Measurements from ENCODE around the gene ENPP7. TPM values are rescaled to one million over a fixed set of nuclear protein-coding genes. Genes with fewer than 3 reads are reported as not detected.

ENPP7 gene
- total and polyA plus RNA-seq, 4 donors: 0.08 TPM; not detected in 3

- no peaks in the 10 kb centered on the region for H3K9me3 ChIP-seq (ENCODE audit: control insufficient read depth, insufficient read depth, low read length)
- WGBS (ENCODE audit: insufficient coverage): 76% methylated on average over 19 of the region's 21 CpGs
- no peak overlapping the region for H3K4me3 ChIP-seq (ENCODE audit: low read depth, low read length)
- no peak for DNase-seq (ENCODE audit: low read depth in 4 of 6, low spot score in 6 of 6)
- H3K27me3 ChIP-seq (ENCODE audit: control insufficient read depth, insufficient read depth, low read length): no peaks in the 10 kb centered on the region
- no peaks in the 10 kb centered on the region for H3K36me3 ChIP-seq (ENCODE audit: control insufficient read depth, insufficient read depth, low read length)
- peaks cover 43% of the 10 kb centered on the region for H3K4me1 ChIP-seq (ENCODE audit: control insufficient read depth, insufficient read depth, low read length)
- H3K27ac ChIP-seq (ENCODE audit: low read depth, low read length): no peak overlapping the region
These were observed 39.5 kb upstream of the ENPP7 start for GRCh38 chr17:79690988-79691836.

GRCh38 chr17:79691931-79692330 lies 38.8 kb upstream of the ENPP7 start:
- peaks cover 50% of the 10 kb centered on the region for H3K4me1 ChIP-seq (ENCODE audit: control insufficient read depth, insufficient read depth, low read length)
- H3K27me3 ChIP-seq (ENCODE audit: control insufficient read depth, insufficient read depth, low read length): no peaks in the 10 kb centered on the region
- DNase-seq (ENCODE audit: low read depth in 4 of 6, low spot score in 6 of 6): peak in 5 of 6 donors; percentile 35 to 94 (median 60)
- H3K27ac ChIP-seq (ENCODE audit: low read depth, low read length): no peak overlapping the region
- H3K9me3 ChIP-seq (ENCODE audit: control insufficient read depth, insufficient read depth, low read length): no peaks in the 10 kb centered on the region
- WGBS (ENCODE audit: insufficient coverage): 26% methylated on average over 6 of the region's 9 CpGs
- H3K36me3 ChIP-seq (ENCODE audit: control insufficient read depth, insufficient read depth, low read length): no peaks in the 10 kb centered on the region
- no peak overlapping the region for H3K4me3 ChIP-seq (ENCODE audit: low read depth, low read length)

GRCh38 chr17:79693419-79693818 lies 37.3 kb upstream of the ENPP7 start:
- Histone ChIP-seq H3K27ac (ENCODE audit: low read depth, low read length) (no peak overlapping the region), H3K27me3 (ENCODE audit: control insufficient read depth, insufficient read depth, low read length) (peaks cover 3% of the 10 kb centered on the region), H3K9me3 (ENCODE audit: control insufficient read depth, insufficient read depth, low read length) (no peaks in the 10 kb centered on the region), H3K4me1 (ENCODE audit: control insufficient read depth, insufficient read depth, low read length) (peaks cover 60% of the 10 kb centered on the region), H3K4me3 (ENCODE audit: low read depth, low read length) (no peak overlapping the region), H3K36me3 (ENCODE audit: control insufficient read depth, insufficient read depth, low read length) (no peaks in the 10 kb centered on the region)
- DNase-seq (ENCODE audit: low read depth in 4 of 6, low spot score in 6 of 6): no peak
- 73% methylated on average over 8 of the region's 9 CpGs for WGBS (ENCODE audit: insufficient coverage)

- no peak overlapping the region for H3K4me3 ChIP-seq (ENCODE audit: low read depth, low read length)
- no peak for DNase-seq (ENCODE audit: low read depth in 4 of 6, low spot score in 6 of 6)
- peaks cover 62% of the 10 kb centered on the region for H3K4me1 ChIP-seq (ENCODE audit: control insufficient read depth, insufficient read depth, low read length)
- H3K27ac ChIP-seq (ENCODE audit: low read depth, low read length): no peak overlapping the region
- 59% methylated on average over 14 of the region's 14 CpGs for WGBS (ENCODE audit: insufficient coverage)
- peaks cover 3% of the 10 kb centered on the region for H3K27me3 ChIP-seq (ENCODE audit: control insufficient read depth, insufficient read depth, low read length)
- no peaks in the 10 kb centered on the region for H3K36me3 ChIP-seq (ENCODE audit: control insufficient read depth, insufficient read depth, low read length)
- no peaks in the 10 kb centered on the region for H3K9me3 ChIP-seq (ENCODE audit: control insufficient read depth, insufficient read depth, low read length)
These were observed 35.4 kb upstream of the ENPP7 start for GRCh38 chr17:79695293-79695790.

GRCh38 chr17:79695797-79696609 lies 34.7 kb upstream of the ENPP7 start:
- H3K4me1 ChIP-seq (ENCODE audit: control insufficient read depth, insufficient read depth, low read length): peaks cover 55% of the 10 kb centered on the region
- 16% methylated on average over 9 of the region's 14 CpGs for WGBS (ENCODE audit: insufficient coverage)
- no peaks in the 10 kb centered on the region for H3K9me3 ChIP-seq (ENCODE audit: control insufficient read depth, insufficient read depth, low read length)
- H3K36me3 ChIP-seq (ENCODE audit: control insufficient read depth, insufficient read depth, low read length): no peaks in the 10 kb centered on the region
- H3K4me3 ChIP-seq (ENCODE audit: low read depth, low read length): no peak overlapping the region
- peak in 2 of 6 donors; percentile 47 to 84 for DNase-seq (ENCODE audit: low read depth in 4 of 6, low spot score in 6 of 6)
- no peak overlapping the region for H3K27ac ChIP-seq (ENCODE audit: low read depth, low read length)
- H3K27me3 ChIP-seq (ENCODE audit: control insufficient read depth, insufficient read depth, low read length): peaks cover 3% of the 10 kb centered on the region

- 77% methylated on average over 6 of the region's 17 CpGs for WGBS (ENCODE audit: insufficient coverage)
- H3K4me3 ChIP-seq (ENCODE audit: low read depth, low read length): no peak overlapping the region
- no peak overlapping the region for H3K27ac ChIP-seq (ENCODE audit: low read depth, low read length)
- peaks cover 3% of the 10 kb centered on the region for H3K27me3 ChIP-seq (ENCODE audit: control insufficient read depth, insufficient read depth, low read length)
- H3K36me3 ChIP-seq (ENCODE audit: control insufficient read depth, insufficient read depth, low read length): no peaks in the 10 kb centered on the region
- DNase-seq (ENCODE audit: low read depth in 4 of 6, low spot score in 6 of 6): no peak
- no peaks in the 10 kb centered on the region for H3K9me3 ChIP-seq (ENCODE audit: control insufficient read depth, insufficient read depth, low read length)
- peaks cover 49% of the 10 kb centered on the region for H3K4me1 ChIP-seq (ENCODE audit: control insufficient read depth, insufficient read depth, low read length)
These were observed 34.1 kb upstream of the ENPP7 start for GRCh38 chr17:79696610-79696982.

- Histone ChIP-seq H3K27me3 (ENCODE audit: control insufficient read depth, insufficient read depth, low read length) (peaks cover 3% of the 10 kb centered on the region), H3K27ac (ENCODE audit: low read depth, low read length) (no peak overlapping the region), H3K4me1 (ENCODE audit: control insufficient read depth, insufficient read depth, low read length) (peaks cover 50% of the 10 kb centered on the region), H3K9me3 (ENCODE audit: control insufficient read depth, insufficient read depth, low read length) (no peaks in the 10 kb centered on the region), H3K36me3 (ENCODE audit: control insufficient read depth, insufficient read depth, low read length) (no peaks in the 10 kb centered on the region), H3K4me3 (ENCODE audit: low read depth, low read length) (no peak overlapping the region)
- 70% methylated on average over 2 of the region's 15 CpGs for WGBS (ENCODE audit: insufficient coverage)
- peak in 1 of 6 donors; percentile 78 for DNase-seq (ENCODE audit: low read depth in 4 of 6, low spot score in 6 of 6)
These were observed 32.4 kb upstream of the ENPP7 start for GRCh38 chr17:79698146-79698846.

- Histone ChIP-seq H3K9me3 (ENCODE audit: control insufficient read depth, insufficient read depth, low read length) (no peaks in the 10 kb centered on the region), H3K36me3 (ENCODE audit: control insufficient read depth, insufficient read depth, low read length) (no peaks in the 10 kb centered on the region), H3K4me3 (ENCODE audit: low read depth, low read length) (no peak overlapping the region), H3K27ac (ENCODE audit: low read depth, low read length) (no peak overlapping the region), H3K4me1 (ENCODE audit: control insufficient read depth, insufficient read depth, low read length) (peaks cover 55% of the 10 kb centered on the region), H3K27me3 (ENCODE audit: control insufficient read depth, insufficient read depth, low read length) (peaks cover 3% of the 10 kb centered on the region)
- WGBS (ENCODE audit: insufficient coverage): 80% methylated on average over 12 of the region's 12 CpGs
- no peak for DNase-seq (ENCODE audit: low read depth in 4 of 6, low spot score in 6 of 6)
These were observed 31.2 kb upstream of the ENPP7 start for GRCh38 chr17:79699386-79700036.

GRCh38 chr17:79700592-79700991 lies 30.2 kb upstream of the ENPP7 start:
- H3K27me3 ChIP-seq (ENCODE audit: control insufficient read depth, insufficient read depth, low read length): peaks cover 3% of the 10 kb centered on the region

More at GRCh38 chr17:79700592-79700991, 30.2 kb upstream of the ENPP7 start:
- 81% methylated on average over 5 of the region's 5 CpGs for WGBS (ENCODE audit: insufficient coverage)
- H3K36me3 ChIP-seq (ENCODE audit: control insufficient read depth, insufficient read depth, low read length): no peaks in the 10 kb centered on the region
- no peak overlapping the region for H3K4me3 ChIP-seq (ENCODE audit: low read depth, low read length)
- DNase-seq (ENCODE audit: low read depth in 4 of 6, low spot score in 6 of 6): no peak
- H3K27ac ChIP-seq (ENCODE audit: low read depth, low read length): no peak overlapping the region
- no peaks in the 10 kb centered on the region for H3K9me3 ChIP-seq (ENCODE audit: control insufficient read depth, insufficient read depth, low read length)
- H3K4me1 ChIP-seq (ENCODE audit: control insufficient read depth, insufficient read depth, low read length): peaks cover 44% of the 10 kb centered on the region

Data from spinal cord (tissue), 10 donors.